SJSA1 (cell line): ENCODE measurements around the gene BRPF3. TPM values are rescaled to one million over a fixed set of nuclear protein-coding genes. Genes with fewer than 3 reads are reported as not detected.

Source experiments
- DNase-seq, 2 experiments: peaks; one replicate each; pipeline ENCODE4 v3.0.0-alpha.2; 2015 to 2020; ENCODE audit warnings: low spot score in 2 of 2, low read depth in 1 of 2
- H3K27ac ChIP-seq: fragments of 250-450 bp; sonication (Bioruptor Pico); 2 replicates; pipeline ENCODE4 v1.5.1; 2020; ENCODE audit warnings: mild to moderate bottlenecking, moderate library complexity
- H3K27me3 ChIP-seq: fragments of 250-450 bp; sonication (Bioruptor Pico); replicated peaks from 2 replicates; pipeline ENCODE4 v1.5.1; 2020; ENCODE audit warnings: mild to moderate bottlenecking, moderate library complexity
- H3K36me3 ChIP-seq: fragments of 250-450 bp; sonication (Bioruptor Pico); 2 replicates; pipeline ENCODE4 v1.5.1; 2020; ENCODE audit warnings: mild to moderate bottlenecking
- H3K4me1 ChIP-seq: fragments of 250-450 bp; sonication (Bioruptor Pico); replicated peaks from 2 replicates; pipeline ENCODE4 v1.6.1; 2021; ENCODE audit warnings: mild to moderate bottlenecking
- H3K4me3 ChIP-seq: fragments of 250-450 bp; sonication (Bioruptor Pico); 2 replicates; pipeline ENCODE4 v1.5.1; 2020; ENCODE audit warnings: mild to moderate bottlenecking
- H3K9me3 ChIP-seq: fragments of 250-450 bp; sonication (Bioruptor Pico); replicated peaks from 2 replicates; pipeline ENCODE4 v1.5.1; 2020; ENCODE audit warnings: mild to moderate bottlenecking
- total RNA-seq: library from RNA; depleted of rRNA; stranded (reverse); fragments of >200 nt; shearing (Covaris generic); gene quantifications from 2 replicates; pipeline ENCODE4 v1.2.3, GENCODE V29; 2014

The BRPF3 gene
- total RNA-seq, 1 experiment from 2014 or later: 13.0 TPM

DNA sequence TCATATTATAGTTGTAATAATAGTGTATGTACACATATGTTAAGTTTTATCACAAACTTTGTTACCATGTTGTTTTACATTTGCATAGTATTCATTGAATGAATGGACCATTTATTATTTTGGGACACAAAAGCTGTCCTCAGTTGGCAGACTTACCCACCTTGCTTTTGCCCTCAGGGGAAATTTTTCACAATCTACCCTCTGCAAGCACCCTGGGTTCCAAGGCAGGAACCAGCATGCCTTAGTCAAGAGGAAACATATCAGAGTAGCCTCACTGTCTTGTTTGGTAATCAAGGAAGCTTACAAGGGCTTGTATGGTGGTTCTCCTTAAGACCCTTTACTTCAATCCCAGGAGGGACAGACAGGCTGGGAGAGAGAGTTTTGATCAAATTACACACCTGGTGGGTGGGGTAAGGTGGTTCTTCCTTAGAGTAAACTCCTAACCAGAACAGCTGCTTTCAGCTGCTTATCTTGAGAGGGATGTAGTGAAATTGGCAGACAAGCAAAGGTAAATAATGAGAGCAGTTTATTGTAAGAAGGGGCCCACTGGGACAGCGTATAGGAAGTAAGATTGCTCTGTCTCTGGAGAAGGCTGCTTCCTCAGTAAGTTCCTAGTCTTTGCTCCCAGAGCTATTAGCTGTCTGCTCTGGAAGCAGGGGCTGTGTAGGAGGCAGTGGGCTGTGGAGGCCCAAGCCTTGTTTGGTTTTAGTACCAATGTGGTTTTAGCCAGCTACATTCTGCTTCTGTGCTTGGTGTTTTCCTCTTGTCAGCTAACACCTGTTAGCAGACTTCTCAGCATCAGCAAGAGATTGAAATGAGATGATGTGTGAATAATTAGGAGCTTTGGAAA lies 31.1 kb downstream of the BRPF3 start:
- Histone ChIP-seq H3K4me1 (no peaks in the 10 kb centered on the region), H3K27ac (no peak overlapping the region), H3K36me3 (peaks cover 83% of the 10 kb centered on the region), H3K4me3 (no peak overlapping the region), H3K9me3 (no peaks in the 10 kb centered on the region), H3K27me3 (no peaks in the 10 kb centered on the region)
- no peak for DNase-seq

DNA sequence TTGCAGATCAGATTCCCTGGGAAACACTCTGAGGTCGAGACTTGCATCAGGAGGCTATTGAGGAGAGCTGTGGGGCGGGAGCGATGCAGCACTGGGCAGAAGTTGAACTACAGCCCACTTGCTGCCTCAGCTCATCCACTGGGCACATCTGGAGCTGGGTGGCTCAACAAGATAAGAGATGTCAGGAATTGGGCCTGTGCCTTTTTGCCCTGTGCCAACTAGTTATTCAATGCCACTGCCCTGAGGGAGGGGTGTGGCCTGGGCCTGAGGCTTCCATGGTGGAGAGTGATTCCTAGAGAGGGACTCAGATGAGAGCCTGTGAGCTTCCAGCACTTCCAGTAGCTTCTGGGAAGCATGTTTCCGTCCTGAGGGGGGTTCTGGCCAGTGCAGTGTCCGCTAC lies 32.7 kb downstream of the BRPF3 start:
- Histone ChIP-seq H3K27ac (no peak overlapping the region), H3K4me1 (no peaks in the 10 kb centered on the region), H3K27me3 (no peaks in the 10 kb centered on the region), H3K4me3 (no peak overlapping the region), H3K36me3 (peaks cover 76% of the 10 kb centered on the region), H3K9me3 (no peaks in the 10 kb centered on the region)
- DNase-seq: no peak

DNA sequence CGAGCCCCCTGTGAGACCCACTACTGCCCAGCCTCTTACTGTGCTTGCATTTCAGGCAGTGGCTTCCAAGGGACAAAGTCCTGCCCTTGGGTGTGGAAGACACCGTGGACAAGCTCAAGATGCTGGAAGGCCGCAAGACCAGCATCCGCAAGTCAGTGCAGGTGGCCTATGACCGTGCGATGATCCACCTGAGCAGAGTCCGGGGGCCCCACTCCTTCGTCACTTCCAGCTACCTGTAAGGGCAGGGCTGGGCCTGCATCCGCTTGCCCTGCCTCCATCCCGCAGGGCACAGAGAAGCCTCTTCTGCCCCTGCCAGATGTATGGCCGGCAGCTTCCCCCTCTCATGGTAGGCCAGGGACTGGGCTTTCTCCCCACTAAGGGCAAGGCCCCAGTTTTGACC lies 33.8 kb downstream of the BRPF3 start:
- H3K4me3 ChIP-seq: no peak overlapping the region
- no peaks in the 10 kb centered on the region for H3K27me3 ChIP-seq
- no peaks in the 10 kb centered on the region for H3K4me1 ChIP-seq
- H3K36me3 ChIP-seq: peaks cover 64% of the 10 kb centered on the region
- no peak overlapping the region for H3K27ac ChIP-seq
- H3K9me3 ChIP-seq: no peaks in the 10 kb centered on the region
- DNase-seq: no peak

DNA sequence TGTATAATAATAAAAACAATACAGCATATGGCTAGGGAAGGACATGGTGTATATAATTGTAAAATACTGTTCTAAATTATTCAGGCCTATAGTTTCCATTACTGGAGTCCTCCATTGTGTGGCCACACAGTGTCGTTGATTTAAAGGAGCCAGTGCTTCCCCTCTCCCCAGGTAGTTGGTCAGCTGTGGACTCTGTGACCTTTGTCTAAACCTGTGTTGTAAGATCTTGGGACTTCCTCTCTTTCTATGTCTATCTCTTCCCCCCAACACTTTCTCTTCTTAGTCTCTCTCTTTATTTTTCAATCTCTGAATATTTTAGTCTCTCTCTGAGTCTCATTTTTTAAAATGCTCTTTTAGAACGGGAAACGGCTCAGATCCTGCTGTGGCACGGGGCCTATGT lies 35.6 kb downstream of the BRPF3 start:
- Histone ChIP-seq H3K9me3 (no peaks in the 10 kb centered on the region), H3K27ac (no peak overlapping the region), H3K4me3 (no peak overlapping the region), H3K27me3 (no peaks in the 10 kb centered on the region), H3K36me3 (peaks cover 59% of the 10 kb centered on the region), H3K4me1 (no peaks in the 10 kb centered on the region)
- DNase-seq: no peak

DNA sequence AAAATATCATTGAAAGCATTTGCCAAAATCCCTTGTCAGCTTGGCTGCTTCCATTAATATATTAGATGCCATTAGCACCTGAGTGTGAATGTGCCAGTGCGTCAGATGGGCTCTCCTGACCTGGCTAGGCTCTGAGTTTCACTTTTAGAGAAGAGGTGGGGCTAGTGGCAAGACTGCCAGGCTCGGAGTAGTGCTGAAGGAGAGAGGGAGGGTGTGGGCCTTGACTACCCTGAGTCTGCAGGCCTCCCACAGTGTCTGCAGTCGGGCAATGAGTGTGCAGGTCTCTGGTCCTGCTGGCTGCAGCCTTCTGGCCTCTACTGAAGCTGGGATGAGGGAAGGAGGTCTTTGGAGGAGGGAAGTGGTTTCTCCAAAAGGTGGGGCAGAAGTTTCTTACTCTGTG lies 38.8 kb downstream of the BRPF3 start:
- no peak for DNase-seq
- Histone ChIP-seq H3K4me3 (no peak overlapping the region), H3K27ac (no peak overlapping the region), H3K36me3 (peaks cover 28% of the 10 kb centered on the region), H3K9me3 (no peaks in the 10 kb centered on the region), H3K4me1 (no peaks in the 10 kb centered on the region), H3K27me3 (no peaks in the 10 kb centered on the region)

DNA sequence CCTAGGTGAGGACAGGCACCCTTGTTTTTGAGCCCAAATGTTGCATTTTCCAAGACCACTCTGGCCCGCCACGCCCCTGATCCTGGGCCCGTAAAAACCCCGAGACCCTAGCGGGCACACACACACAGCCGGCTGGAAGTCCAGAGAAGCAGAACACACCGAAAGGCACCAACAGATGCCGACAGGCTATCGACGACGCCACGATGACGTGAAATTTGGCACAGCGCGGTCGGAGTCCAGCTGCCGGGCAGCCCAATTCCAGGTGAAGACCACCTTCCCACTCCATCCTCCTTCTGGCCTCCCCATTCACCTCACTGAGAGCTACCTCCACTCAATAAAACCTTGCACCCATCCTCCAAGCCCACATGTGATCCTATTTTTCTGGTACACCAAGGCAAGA lies 39.3 kb downstream of the BRPF3 start:
- Histone ChIP-seq H3K4me1 (no peaks in the 10 kb centered on the region), H3K36me3 (peaks cover 23% of the 10 kb centered on the region), H3K27me3 (no peaks in the 10 kb centered on the region), H3K4me3 (no peak overlapping the region), H3K27ac (no peak overlapping the region), H3K9me3 (no peaks in the 10 kb centered on the region)
- no peak for DNase-seq

DNA sequence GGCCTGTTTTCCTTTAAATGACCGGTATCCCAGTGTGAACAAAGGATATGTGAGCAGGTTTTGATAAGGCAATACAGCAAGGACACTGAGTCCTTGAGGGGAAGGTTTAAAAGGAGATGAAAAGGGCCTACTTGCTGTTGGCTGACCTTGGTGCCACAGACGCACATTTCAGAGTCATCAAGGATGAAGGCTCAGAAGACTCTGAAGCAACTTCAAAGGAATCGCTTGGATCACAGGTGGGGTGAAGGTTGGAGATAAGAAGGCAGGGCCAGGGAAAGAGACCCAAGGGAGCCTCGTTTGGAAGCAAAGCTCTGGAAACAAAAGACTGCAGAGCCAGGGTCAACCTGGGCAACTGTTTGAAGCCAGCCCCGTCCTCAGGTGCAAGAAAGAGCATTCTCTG lies 43.2 kb downstream of the BRPF3 start:
- H3K4me1 ChIP-seq: no peaks in the 10 kb centered on the region; the same call in 1 of the 2 replicates
- no peak overlapping the region for H3K27ac ChIP-seq
- DNase-seq: no peak
- no peaks in the 10 kb centered on the region for H3K27me3 ChIP-seq
- no peaks in the 10 kb centered on the region for H3K36me3 ChIP-seq
- H3K4me3 ChIP-seq: no peak overlapping the region
- no peaks in the 10 kb centered on the region for H3K9me3 ChIP-seq

DNA sequence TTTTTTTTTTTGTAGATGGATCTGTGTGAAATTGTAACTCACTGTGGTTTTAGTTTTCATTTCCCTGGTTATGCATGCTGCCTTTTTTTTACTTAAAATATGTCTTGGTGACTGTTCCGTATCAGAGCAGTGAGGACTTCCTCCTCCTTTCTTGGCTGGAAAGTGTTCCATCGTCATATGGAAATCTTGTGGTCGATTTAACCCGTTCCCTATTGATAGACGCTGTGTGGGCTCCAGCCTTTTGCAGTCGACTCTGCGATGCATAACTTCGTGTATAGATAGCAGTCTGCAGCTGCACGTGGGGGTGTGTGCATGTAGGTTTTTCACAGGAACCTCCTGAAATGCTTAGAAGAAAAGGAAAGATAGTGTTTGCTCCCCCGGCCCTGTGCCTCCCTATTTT lies 45.2 kb downstream of the BRPF3 start:
- Histone ChIP-seq H3K4me3 (no peak overlapping the region), H3K27ac (no peak overlapping the region), H3K4me1 (no peaks in the 10 kb centered on the region; the same call in 1 of the 2 replicates), H3K27me3 (no peaks in the 10 kb centered on the region), H3K9me3 (no peaks in the 10 kb centered on the region), H3K36me3 (no peaks in the 10 kb centered on the region)
- no peak for DNase-seq

DNA sequence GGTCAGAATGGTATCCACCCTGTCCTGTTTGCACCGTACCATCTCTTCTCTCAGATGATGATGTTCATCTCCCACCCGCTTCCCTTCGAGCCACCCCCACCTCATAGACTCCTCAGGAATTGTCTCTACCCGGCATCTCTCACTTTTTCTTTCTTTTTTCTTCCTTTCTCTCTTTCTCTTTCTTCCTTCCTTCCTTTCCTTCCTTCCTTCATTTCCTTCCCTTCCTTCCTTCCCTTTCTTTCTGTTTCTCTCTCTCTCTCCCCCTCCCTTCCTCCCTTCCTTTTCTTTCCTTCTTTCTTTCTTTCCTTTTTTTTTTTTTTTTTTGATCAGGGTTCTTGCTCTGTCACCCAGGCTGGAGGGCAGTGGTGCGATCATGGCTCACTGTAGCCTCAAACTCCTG lies 45.6 kb downstream of the BRPF3 start:
- no peak overlapping the region for H3K4me3 ChIP-seq
- H3K9me3 ChIP-seq: no peaks in the 10 kb centered on the region
- no peaks in the 10 kb centered on the region for H3K27me3 ChIP-seq
- H3K4me1 ChIP-seq: no peaks in the 10 kb centered on the region; the same call in 1 of the 2 replicates
- no peaks in the 10 kb centered on the region for H3K36me3 ChIP-seq
- H3K27ac ChIP-seq: no peak overlapping the region
- no peak for DNase-seq

DNA sequence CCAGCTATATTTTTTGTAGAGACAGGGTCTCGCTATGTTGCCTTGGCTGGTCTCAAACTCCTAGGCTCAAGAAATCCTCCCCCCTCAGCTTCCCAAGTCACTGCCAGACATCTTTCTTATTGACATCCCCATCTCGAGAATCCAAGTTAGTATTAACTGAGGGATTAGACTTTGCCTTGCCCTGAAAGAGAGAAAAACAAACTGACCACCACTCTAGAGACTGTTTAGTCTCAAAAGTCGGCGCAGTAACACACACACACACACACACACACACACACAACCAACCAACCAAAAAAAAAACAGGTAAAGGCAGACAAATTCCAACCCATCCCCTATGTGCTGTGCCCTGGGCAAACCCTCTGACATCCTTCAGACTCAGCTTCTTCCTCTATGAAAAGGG lies 46.1 kb downstream of the BRPF3 start:
- Histone ChIP-seq H3K4me1 (no peaks in the 10 kb centered on the region; the same call in 1 of the 2 replicates), H3K4me3 (no peak overlapping the region), H3K36me3 (no peaks in the 10 kb centered on the region), H3K27ac (no peak overlapping the region), H3K9me3 (no peaks in the 10 kb centered on the region), H3K27me3 (no peaks in the 10 kb centered on the region)
- no peak for DNase-seq

DNA sequence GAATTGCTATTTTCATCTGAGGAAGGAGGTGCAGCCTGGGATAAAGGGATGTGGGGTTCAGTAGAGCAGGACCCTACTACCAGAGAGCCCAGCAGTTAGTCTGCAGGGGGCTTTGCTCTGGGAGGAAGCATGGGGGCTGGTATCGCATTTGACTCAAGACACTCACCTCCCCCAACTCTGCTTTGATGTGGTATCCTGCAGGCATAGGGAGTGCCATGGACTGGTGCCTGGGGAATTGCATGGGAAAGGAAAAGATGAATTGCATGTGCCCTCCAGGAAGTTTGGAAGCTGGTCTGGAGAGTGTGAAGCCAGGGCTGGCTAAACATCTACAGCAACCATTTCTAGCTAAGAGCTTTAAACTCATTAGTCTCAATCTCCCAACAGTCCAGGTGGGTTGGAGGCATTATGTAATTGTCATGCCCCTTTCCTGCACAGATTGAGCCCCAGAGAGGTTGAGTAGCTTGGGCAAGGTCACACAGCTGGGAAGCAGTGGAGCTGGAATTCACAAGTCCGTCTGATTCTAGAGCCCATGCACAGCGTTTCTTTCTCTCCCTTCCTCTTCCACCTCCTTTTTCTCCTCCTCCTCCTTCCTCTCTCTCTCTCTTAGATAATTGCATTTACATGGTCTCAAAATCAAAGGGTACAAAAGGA lies 47.1 kb downstream of the BRPF3 start:
- no peak for DNase-seq
- H3K27ac ChIP-seq: no peak overlapping the region
- no peaks in the 10 kb centered on the region for H3K36me3 ChIP-seq
- H3K4me1 ChIP-seq: no peaks in the 10 kb centered on the region; the same call in 1 of the 2 replicates
- H3K27me3 ChIP-seq: no peaks in the 10 kb centered on the region
- H3K9me3 ChIP-seq: no peaks in the 10 kb centered on the region
- H3K4me3 ChIP-seq: no peak overlapping the region

DNA sequence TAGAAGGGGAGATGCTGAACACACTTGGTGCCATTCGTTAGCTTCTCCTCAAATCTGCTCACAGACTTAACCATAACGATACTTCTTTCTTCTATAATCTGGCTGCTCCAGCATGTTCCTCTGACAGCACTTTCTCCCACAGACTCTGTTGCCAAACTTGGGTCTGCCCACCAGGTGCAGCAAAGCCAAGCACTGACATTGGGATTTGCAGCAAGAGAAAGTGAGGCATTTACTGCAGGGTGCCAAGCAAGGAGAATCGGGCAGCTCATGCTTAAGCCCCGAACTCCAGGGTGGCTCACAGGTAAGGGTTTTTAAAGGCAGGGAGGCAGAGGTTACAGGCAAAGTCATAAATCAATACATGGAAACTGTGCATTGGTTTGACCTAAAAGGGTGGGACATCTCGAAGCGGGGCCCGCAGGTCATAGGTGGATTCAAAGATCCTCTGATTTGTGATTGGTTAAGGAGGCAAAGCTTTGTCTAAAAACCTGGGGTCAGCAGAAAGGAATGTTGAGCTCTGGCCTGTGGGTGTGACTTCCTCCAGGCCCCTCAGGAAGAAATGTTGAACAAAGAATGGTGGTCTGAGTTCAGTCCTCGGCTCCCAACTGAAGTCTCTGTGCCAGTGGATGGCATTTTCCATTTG lies 48.2 kb downstream of the BRPF3 start:
- Histone ChIP-seq H3K4me1 (no peaks in the 10 kb centered on the region; the same call in 1 of the 2 replicates), H3K27ac (no peak overlapping the region), H3K4me3 (no peak overlapping the region), H3K9me3 (no peaks in the 10 kb centered on the region), H3K27me3 (no peaks in the 10 kb centered on the region), H3K36me3 (no peaks in the 10 kb centered on the region)
- DNase-seq: peak in 1 of 2 experiments; percentile 10

DNA sequence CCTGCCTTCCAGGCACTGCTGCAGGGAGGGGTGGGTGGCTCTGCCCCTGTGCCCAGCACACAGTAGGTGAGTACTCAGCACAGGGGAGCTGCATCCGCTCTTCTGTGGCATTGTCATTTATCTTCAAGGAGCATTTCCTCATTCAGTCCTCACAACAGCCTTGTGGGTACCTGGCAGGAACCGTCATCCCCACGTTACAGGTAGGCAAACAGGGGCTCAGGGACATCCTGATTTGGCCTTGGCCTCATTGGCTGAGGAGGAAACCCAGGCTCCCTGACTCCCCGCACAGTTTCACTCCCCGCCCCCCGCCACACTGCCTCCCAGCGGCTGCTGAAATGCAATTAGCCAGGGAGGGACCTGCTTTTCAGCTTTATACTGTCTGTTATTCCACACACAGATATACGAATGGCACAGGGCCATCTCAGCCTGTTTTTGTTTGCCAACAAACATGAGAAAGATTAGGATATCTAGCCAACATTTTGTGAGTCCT lies 49.1 kb downstream of the BRPF3 start:
- H3K27ac ChIP-seq: no peak overlapping the region
- no peak for DNase-seq

More for the DNA sequence above, 49.1 kb downstream of the BRPF3 start:
- H3K9me3 ChIP-seq: no peaks in the 10 kb centered on the region
- H3K36me3 ChIP-seq: no peaks in the 10 kb centered on the region
- H3K27me3 ChIP-seq: no peaks in the 10 kb centered on the region
- no peak overlapping the region for H3K4me3 ChIP-seq
- H3K4me1 ChIP-seq: no peaks in the 10 kb centered on the region; the same call in 1 of the 2 replicates
